GM21390 (cell line): ENCODE measurements around the gene FAM228B.
"Not testable (repeated sequence)": the region's sequence is repeated elsewhere in the genome, so short reads cannot be mapped to it uniquely, and the experiment has no call there.

Experiments
- ATAC-seq: cut with Tn5 transposase; IDR thresholded peaks from one replicate; pipeline ENCODE4 v1.9.1; 2021; ENCODE audit not compliant: unreplicated experiment

The FAM228B gene

DNA sequence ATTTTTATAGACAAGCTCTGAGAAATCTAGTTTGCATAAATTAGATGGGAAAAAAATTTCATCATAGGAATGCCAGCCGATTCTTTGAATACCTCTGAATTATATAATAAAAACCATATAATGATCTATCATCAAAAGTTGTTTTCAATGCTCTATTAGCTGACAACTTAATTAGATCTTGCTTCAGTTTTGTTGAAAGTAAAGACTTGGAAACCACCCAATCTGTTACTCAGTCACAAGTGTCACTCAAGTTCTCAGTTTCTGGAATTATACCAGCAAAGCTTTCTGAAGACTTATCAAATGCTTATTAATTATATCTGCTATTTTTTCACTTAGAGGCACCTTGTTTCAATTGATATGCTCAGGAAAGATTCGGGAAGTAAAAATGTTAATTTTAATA is 21.3 kb upstream of the FAM228B start:
- no peak for ATAC-seq

DNA sequence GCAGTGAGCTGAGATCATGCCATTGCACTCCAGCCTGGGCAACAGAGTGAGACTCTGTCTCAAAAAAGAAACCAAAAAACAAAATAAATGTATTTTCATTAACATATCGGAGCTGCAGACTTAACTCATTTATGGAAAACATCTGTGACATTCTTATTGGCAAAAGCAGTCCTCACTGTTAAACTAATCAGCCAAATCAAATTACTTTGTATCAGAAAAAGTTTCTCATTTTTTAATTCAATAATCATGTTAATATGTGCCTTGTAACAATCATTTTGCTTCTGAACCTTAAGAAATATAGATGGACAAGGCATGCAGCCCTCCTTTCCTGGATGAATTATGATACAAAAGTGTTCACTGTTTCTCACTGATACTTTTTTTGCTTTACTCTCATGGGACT is 20.6 kb upstream of the FAM228B start:
- ATAC-seq = no peak

DNA sequence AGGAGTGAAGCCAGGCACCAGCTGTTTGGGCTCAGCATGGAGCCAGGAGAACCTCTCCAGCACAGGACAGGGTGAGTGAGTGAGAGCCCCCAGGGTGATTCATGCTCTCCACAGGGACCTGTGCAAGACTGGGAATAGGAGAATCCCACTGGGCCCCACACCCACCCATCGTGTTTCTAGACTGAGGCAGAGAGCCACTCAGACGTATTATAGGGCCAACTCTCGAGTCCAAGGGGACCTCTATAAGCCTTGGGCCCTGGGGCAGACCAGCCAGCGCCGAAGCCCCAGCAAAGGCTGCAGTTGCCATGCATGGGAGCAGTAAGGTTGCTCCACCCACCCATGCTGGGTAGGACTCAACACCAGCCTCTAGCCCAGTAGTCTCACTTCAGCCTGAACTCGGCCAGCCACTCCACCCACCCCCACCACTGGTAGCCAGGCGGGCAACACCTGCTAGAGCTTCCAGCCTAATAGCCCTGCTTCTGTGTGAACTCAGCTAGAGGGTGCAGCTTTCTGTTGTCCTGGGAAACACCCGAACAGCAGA is 19.1 kb upstream of the FAM228B start:
- ATAC-seq = no peak

GRCh38 chr2:24104906-24105305 is 18.4 kb upstream of the FAM228B start:
- no peak for ATAC-seq

- no peak for ATAC-seq
Measured at GRCh38 chr2:24105816-24106215, 17.5 kb upstream of the FAM228B start.

- ATAC-seq = no peak
Measured at GRCh38 chr2:24106786-24107185, 16.5 kb upstream of the FAM228B start.

- no peak for ATAC-seq
Measured at GRCh38 chr2:24107336-24107735, 15.9 kb upstream of the FAM228B start.

DNA sequence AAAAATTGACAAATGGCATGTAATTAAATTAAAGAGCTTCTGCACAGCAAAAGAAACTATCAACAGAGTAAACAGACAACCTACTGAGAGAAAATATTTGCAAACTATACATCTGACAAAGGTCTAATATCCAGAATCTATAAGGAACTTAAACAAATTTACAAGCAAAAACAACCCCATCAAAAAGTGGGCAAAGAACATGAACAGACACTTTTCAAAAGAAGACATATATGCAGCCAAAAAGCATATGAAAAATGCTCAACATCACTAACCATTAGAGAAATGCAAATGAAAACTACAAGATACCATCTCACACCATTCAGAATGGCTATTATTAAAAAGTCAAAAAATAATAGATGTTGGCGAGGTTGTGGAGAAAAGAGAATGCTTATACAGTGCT is 13.8 kb upstream of the FAM228B start:
- ATAC-seq = not testable (repeated sequence)

DNA sequence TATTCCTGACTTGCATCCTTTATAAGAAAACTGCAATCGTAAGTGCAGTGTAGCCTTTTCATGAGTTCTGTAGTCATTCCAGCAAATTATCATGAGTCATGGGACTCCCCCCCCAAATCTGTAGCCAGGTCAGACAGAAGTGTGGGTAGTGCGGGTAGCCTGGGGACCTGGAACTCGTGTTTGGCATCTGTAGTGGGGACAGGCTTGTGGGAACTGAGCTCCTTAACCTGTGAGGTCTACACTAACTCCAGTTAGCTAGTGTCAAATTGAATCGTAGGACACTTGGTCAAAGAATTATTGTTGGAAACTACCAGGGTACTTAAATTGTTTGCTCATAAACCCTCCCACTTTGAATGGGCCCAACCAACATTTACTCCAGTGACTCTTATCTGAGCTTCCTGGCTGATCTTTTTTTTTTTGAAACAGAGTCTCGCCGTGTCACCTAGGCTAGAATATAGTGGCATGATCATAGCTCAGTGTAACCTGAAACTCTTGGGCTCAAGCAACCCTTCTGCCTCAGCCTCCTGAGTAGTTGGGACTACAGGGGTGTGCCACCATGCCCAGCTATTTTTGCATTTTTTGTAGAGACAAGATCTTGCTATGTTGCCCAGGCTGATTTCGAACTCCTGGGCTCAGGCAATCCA is 12.5 kb upstream of the FAM228B start:
- ATAC-seq = no peak

DNA sequence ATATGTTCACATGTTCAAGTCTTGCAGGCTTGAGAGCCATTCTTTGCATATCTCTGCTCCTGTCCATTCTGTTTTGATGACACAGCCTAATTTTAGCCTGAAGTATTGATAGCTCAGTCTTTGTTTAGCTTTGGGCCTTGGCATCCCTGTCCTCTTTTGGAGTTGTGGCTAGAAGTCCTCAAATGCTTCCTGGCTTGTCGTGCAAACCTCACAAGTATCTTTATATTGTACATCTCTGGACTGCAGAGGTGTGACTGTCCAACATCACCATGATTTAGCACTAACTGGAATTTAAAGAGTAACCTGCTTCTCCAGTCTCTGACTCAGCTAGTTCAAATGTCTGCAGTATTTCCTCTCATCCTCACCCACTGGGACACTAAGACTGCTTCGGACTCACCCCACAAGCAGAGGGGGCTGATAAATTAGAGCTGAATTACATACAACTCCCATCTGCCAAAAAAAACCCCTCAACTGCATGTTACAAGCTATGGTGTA is 11.8 kb upstream of the FAM228B start:
- no peak for ATAC-seq

DNA sequence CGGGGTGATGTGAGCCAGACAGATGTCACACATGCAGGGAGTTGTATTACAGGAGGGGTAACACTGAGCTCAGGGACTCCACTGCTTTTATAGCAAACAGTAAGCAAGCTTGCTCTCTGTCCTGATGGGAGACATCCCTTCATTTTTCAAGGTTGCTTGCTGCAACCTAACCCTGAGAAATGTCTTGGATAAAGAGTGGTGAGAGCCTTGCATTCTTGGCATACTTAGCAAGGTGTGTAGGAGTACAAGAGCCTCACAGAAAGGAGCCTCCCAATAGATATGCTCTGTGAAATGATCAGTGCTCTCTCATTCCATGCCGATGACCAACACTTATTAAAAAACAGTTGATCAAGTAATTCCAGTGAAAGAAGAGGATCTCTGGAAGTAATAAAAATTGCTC is 8.2 kb upstream of the FAM228B start:
- ATAC-seq = no peak

GRCh38 chr2:24117902-24118301 is 5.4 kb upstream of the FAM228B start:
- ATAC-seq = no peak

- no peak for ATAC-seq
Measured at GRCh38 chr2:24121066-24121465, 2.2 kb upstream of the FAM228B start.

GRCh38 chr2:24121469-24121868 is 1.8 kb upstream of the FAM228B start:
- ATAC-seq = no peak

- no peak for ATAC-seq
Measured at GRCh38 chr2:24122366-24123194, 689 bp upstream of the FAM228B start.

GRCh38 chr2:24123922-24124580 is 782 bp downstream of the FAM228B start:
- peak; percentile 3 for ATAC-seq

DNA sequence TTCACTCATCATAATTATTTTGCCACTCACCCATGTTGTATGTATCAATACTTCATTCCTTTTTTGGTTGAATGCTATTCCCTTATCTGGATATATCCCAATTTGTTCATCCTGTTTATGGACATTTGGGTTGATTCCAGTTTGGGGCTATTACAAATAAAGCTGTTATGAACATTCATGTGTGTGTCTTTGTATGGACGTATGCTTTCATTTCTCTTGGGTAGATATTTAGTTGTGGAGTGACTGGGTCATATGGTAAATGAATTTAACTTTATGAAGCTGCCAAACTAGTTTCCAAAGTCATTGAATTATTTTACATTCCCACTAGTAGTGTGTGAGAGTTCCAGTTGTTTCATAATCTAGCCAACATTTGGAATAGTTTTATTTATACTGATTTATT is 2.7 kb downstream of the FAM228B start:
- ATAC-seq = no peak

- no peak for ATAC-seq
Measured at GRCh38 chr2:24132543-24132942, 9.3 kb downstream of the FAM228B start.

DNA sequence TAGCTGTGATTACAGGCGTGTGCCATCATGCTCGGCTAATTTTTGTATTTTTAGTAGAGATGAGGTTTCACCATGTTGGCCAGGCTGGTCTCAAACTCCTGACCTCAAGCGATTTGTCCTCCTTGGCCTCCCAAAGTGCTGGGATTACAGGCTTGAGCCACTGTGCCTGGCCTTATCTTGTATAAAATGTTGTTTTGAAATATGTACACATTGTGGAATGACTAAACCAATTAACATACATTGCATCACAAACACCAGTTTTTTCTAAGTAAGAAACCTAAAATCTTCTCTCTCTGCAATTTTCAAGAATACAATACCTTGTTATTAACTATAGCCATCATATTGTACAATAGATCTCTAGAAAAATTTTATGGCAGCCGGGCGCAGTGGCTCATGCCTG is 17.0 kb downstream of the FAM228B start:
- not testable (repeated sequence) for ATAC-seq

DNA sequence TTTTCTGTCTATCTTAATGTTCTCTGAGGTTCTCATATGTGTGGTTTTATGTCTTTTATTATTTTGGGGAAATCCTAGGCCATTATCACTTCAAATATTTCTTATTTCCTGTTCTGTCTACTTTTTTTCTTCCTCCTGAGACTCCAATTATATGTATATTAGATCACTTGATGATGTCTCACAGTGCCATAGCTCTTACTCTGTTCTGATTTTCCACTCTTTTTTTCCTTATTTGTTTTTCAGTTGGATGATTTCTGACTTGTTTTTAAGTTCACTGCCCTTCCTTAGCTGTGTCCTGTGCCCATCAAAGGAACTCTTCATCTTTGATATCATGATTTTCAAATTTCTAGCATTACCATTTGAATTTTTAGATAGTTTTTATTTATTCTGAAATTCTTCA is 24.1 kb downstream of the FAM228B start:
- ATAC-seq = no peak

DNA sequence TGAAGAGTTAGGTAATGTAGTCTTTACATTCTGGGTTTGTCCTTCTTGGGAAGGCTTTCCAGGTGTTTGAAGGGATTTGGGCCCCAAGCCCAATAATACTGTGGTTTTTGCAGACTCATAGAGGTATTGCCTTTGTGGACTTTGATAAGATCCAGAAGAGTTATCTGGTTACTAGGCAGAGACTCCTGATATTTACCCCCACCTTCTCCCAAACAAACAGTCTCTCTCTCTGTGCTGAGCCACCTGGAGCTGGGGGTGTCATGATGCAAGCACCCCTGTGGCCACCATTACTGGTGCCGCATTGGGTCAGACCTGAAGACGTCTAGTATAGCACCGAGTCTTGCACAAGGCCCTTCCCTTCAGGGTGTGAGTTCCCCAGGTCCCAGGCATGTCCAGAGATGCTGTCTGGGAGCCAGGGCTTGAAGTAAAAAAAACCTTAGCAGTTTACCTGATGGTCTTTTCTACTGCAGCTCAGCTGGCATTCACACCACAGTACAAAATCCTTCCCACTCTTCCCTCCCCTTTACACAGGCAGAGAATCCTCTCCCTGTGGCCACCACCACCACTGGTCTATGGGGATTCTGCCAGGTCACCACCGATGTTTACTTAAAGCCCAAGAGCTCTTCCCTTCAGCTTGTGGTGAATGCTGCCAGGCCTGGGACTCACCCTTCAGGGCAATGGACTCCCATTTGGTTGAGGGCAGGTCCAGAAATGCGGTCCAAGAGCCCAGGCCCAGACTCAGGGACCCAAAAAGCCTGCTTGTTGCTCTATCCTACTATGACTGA is 29.3 kb downstream of the FAM228B start:
- ATAC-seq = no peak
